Breast epithelium (tissue), 3 donors: ENCODE measurements around the gene PRKG1.

ENCODE experiments used
- POLR2A ChIP-seq: fragments of 450-650 bp; IDR thresholded peaks from one replicate; pipeline ENCODE4 v1.6.1; 2016; ENCODE audit warnings: antibody characterized with exemption, mild to moderate bottlenecking, moderate library complexity
- POLR2AphosphoS5 ChIP-seq, 3 donors: sonication (generic); formaldehyde crosslinking; IDR thresholded peaks; one replicate each; pipeline ENCODE4 v1.6.1; 2017; ENCODE audit warnings: antibody characterized with exemption in 3 of 3
- TF ChIP-seq, protein P1 (sequence below), 3 donors: fragments of 450-650 bp; IDR thresholded peaks; one replicate each; pipeline ENCODE4 v1.5.1; 2016 to 2017; ENCODE audit warnings: antibody characterized with exemption in 3 of 3, mild to moderate bottlenecking in 3 of 3, moderate library complexity in 3 of 3

- TF ChIP-seq, protein P1, sequence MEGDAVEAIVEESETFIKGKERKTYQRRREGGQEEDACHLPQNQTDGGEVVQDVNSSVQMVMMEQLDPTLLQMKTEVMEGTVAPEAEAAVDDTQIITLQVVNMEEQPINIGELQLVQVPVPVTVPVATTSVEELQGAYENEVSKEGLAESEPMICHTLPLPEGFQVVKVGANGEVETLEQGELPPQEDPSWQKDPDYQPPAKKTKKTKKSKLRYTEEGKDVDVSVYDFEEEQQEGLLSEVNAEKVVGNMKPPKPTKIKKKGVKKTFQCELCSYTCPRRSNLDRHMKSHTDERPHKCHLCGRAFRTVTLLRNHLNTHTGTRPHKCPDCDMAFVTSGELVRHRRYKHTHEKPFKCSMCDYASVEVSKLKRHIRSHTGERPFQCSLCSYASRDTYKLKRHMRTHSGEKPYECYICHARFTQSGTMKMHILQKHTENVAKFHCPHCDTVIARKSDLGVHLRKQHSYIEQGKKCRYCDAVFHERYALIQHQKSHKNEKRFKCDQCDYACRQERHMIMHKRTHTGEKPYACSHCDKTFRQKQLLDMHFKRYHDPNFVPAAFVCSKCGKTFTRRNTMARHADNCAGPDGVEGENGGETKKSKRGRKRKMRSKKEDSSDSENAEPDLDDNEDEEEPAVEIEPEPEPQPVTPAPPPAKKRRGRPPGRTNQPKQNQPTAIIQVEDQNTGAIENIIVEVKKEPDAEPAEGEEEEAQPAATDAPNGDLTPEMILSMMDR (IDR thresholded peaks at IDR 0.05), result no peak
- TF ChIP-seq POLR2A (no peak), POLR2AphosphoS5 (IDR thresholded peaks at IDR 0.05) (no peak)
These were observed 429.1 kb downstream of the PRKG1 start for GRCh38 chr10:51503378-51503777.
